ENCODE measurements around the gene COQ6.

- TF ChIP-seq CTCF (IDR thresholded peaks at IDR 0.05) (no peak), EZH2 (IDR thresholded peaks at IDR 0.05) (no peak), EZH2phosphoT487 (IDR thresholded peaks at IDR 0.05) (no peak)
Observed at GRCh38 chr14:73953731-73954130, 3.6 kb downstream of the COQ6 start.
